Measurements from ENCODE around the gene PFKL.
"Not testable (repeated sequence)": the region's sequence is repeated elsewhere in the genome, so short reads cannot be mapped to it uniquely, and the experiment has no call there.

PFKL gene

DNA sequence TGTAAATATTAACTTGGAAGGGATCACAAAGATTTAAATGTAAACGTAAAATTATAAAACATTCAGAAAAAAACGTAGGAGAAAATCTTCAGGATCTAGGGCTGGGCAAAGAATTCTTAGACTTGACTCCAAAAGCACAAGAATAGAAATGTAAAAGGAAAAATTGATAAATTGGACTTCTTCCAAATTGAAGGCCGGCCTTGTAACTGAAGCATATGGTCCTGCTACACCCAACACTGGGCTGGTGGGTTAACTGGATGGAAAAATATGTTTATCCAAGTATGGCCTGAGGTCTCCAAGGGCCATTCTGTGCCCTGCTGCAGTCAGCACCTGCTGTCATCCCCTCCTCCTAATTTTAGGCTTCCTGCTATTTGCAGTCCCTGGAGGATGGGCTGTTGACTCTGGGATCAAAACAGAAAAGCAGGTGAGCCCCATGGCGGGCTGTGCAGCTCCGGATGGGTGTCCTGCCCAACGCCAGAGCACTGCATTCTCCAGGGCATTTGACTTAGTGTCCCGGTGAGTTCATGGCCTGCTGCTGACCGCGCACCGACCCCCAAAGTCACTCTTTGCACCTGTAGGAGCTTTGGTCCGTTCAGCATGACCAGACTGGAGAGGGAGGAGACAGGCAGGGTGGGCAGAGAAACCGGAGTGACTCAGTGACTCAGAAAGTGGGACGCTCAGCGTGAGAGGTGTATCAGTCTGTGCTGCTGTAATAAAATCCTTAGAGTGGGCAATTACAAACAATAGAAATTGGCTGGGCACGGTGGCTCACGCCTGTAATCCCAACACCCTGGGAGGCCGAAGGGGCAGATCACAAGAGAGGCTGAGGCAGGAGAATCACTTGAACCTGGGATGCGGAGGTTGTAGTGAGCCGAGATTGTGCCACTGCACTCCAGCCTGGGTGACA, 20.2 kb upstream of the PFKL start:
- FAIRE-seq, result no peak

DNA sequence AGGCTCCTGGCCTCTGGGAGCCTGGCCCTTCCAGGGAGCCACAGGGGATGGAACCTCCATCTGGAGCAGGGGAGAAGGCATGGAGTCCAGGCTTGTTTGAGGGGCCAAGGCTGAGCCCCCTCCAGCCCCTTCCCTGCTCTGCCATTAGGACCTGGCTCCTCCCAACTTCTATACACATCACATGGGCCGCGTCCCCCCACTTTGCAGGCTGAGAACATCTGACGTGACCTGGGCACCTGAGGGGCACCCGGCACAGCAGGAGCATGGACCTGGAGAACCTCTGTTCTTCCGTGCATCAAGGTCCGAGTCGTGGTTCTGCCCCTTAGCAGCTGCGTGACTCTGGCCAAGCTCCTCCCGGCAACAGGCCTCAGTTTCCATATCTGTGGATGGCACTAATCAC, 18.1 kb upstream of the PFKL start:
- FAIRE-seq, result no peak

DNA sequence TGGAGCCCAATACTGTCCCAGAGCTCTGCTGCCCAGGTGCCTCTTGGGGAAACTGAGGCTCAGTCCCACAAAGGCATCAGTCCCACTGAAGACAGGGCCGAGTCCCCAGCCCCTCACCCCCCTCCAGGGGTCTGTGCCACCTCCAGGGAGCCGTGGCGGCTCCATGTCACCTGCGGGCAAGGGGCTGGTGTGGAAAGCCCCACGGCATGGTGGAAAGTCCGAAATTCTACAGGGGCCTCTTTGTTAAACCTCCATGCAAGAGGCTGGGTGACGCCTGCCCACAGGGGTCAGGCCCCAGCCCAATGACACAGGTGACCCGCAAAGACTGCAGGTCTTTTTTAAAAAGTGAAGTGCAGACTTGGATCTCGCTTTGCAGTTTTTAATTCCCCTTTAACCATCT, 17.5 kb upstream of the PFKL start:
- FAIRE-seq, result no peak

DNA sequence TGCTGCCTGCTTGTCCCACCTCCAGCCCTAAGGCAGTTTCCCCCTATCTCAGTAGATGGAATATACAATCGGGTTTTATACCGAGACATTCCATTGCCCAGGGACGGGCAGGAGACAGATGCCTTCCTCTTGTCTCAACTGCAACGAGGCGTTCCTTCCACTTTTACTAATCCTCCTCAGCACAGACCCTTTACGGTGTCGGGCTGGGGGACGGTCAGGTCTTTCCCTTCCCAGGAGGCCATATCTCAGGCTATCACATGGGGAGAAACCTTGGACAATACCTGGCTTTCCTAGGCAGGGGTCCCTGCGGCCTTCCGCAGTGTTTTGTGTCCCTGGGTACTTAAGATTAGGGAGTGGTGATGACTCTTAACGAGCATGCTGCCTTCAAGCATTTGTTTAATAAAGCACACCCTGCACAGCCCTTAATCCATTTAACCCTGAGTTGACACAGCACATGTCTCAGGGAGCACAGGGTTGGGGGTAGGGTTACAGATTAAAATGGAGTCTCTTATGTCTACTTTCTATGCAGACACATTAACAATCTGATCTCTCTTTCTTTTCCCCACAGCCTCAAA, 16.6 kb upstream of the PFKL start:
- not testable (repeated sequence) for FAIRE-seq

DNA sequence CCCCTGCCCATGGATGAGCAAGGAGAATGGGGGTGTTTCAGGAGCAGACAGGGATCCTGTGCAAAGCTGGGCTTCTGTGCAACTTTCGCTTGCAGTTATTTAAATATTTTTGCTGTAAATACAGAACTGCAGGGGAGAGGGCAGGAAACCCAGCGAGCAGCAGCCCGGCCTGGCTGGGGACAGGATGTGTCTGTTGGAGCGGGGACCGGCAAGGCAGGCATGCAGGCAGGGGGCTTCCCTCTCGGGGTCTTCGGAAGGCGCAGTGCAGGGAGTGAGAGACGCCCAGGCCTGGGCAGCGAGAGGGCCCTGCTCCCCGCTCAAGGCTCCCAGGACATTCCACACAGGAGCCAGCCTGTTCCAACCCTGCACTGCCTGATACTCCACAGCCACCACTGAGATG, 15.9 kb upstream of the PFKL start:
- FAIRE-seq, result no peak

DNA sequence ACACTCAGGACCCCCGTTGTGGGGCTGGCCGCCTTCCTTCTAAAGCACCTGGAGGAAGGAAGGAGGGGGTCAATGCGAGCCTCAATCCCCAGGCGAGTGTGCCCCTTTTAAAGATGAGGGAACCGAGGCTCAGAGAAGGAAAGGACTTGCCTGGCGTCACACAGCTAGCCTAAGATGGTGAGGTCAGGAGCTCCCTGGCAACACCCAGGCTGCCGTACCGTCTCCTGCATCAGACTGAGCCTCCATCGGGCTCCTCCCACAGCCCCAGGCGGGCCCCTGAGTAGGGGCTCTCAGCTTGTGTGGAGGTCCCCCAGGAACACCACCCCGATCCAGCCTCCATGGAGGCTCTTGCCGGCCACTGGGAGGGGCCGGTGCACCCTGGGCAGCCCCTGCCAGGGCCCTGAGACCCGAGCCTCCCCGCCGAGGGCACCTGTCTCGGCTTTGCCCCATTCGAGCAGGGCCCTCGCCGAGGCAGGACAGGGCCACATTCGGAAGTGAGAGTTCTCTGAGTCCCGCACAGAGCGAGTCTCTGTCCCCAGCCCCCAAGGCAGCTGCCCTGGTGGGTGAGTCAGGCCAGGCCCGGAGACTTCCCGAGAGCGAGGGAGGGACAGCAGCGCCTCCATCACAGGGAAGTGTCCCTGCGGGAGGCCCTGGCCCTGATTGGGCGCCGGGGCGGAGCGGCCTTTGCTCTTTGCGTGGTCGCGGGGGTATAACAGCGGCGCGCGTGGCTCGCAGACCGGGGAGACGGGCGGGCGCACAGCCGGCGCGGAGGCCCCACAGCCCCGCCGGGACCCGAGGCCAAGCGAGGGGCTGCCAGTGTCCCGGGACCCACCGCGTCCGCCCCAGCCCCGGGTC, 14.5 kb upstream of the PFKL start, which contains the start of gene AIRE:
Gene AIRE (plus strand): TSS at position 739 of the 855 bp plus-strand sequence. CDS start 131 bp downstream, outside the sequence.
- FAIRE-seq, result no peak

DNA sequence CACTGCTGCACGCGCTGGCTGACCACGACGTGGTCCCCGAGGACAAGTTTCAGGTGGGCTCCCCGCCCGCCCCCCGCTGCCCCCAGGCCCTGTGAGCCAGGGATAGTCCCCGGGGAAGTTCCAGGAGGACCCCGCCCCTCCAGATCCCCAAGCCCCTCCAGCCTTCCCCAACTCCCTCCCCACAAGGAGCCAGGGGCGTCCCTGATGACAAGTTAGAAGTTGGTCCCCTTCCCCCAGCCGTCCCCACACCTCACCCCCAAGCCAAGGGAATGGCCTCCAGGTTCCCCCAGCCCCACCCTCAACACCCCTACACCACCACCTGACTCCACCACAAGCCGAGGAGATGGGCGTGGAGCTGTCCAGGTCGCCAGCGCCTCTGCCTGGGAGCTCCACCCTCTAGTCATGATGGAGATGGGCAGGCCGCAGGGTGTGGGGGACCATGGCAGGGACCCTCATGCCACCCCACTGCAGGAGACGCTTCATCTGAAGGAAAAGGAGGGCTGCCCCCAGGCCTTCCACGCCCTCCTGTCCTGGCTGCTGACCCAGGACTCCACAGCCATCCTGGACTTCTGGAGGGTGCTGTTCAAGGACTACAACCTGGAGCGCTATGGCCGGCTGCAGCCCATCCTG, 13.7 kb upstream of the PFKL start:
- no peak for FAIRE-seq

DNA sequence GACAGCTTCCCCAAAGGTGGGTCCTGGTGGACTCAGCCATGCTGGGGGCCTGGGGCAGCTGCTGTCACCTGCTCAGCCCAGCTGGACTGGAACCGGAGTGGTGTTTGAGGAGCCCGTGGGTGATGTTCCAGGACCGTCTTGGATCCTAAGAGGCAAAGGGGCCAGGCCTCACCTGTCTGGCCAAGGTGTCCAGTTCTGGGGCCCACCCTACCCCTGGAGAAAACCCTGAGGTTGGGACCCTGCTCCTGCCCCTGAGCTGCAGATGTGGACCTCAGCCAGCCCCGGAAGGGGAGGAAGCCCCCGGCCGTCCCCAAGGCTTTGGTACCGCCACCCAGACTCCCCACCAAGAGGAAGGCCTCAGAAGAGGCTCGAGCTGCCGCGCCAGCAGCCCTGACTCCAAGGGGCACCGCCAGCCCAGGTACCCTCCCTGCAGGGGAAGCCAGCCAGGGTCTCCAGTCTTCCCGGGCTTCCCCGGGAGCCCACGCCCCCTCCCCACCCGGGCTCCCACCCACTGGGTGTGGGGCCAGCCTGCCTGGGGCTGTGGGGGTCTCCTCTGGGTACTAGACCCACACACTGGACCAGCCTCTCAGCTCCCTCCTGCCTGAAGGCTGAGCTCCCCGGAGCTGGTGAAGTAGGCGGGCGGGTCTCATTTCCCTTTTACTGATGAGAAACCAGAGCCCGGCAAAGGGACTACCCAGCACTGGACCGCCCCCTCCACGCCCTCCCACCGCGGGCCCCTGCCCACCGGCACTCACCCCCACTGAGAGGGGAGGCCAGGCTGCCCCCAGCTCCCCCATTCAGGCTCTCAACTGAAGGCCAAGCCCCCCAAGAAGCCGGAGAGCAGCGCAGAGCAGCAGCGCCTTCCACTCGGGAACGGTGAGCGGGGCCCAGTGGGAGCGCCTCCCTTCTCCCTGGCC, 12.9 kb upstream of the PFKL start:
- no peak for FAIRE-seq

DNA sequence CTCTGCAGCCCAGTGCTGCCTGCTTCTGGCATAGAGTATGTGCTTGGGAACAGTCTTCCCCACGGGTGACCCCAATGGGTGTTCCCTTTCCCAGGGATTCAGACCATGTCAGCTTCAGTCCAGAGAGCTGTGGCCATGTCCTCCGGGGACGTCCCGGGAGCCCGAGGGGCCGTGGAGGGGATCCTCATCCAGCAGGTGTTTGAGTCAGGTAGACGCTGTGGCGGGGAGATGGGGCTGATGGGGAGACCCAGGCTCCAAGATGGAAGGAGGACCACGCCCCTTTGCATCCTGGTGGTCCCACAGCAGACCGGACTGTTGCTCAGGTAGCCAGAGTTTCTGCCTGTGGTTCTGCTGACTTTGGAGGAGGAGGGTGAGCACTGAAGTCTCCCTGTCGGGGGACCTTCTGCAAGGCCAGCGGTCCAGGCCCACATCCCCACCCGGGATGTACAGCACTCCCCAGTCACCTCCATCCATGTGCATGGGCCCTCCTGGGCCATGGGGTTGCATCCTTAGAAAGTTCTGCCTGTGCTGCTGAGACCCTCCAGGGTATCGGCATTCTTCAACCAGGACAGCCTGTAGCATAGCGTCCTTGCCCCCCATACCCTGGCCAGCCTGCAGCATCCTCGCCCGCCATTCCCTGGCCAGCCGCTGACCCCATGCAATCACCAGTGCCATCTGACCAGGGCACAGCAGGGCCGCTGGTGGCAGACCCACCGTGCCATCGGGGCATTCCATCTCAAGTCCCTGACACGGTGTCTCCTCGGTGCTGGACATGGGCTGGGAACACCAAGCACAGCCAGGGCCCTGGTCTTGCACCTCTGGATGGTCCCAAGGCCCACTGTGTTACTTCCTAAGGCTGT, 11.4 kb upstream of the PFKL start:
- FAIRE-seq, result no peak

DNA sequence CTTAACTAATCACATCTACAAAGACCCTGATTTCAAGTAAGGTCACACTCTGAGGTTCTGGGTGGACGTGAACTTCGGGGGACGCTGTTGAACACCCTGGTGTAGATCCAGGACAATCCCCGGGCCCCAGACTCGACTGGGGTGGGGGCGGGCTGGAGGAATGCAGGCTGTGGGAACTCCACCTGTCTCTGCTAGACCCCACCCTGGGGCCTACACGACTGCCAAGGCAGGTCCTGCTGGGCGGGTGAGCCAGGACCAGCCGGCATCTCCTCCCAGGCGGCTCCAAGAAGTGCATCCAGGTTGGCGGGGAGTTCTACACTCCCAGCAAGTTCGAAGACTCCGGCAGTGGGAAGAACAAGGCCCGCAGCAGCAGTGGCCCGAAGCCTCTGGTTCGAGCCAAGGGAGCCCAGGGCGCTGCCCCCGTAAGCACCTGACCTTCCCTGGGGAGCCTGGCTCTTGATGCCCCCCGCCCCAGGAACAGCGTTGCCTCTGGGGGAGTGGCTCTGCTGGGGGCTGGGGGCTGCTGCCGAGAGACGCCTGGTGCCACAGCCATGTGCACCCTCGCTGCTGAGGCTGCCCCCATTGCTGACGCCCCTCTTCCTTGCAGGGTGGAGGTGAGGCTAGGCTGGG, 10.4 kb upstream of the PFKL start:
- no peak for FAIRE-seq

DNA sequence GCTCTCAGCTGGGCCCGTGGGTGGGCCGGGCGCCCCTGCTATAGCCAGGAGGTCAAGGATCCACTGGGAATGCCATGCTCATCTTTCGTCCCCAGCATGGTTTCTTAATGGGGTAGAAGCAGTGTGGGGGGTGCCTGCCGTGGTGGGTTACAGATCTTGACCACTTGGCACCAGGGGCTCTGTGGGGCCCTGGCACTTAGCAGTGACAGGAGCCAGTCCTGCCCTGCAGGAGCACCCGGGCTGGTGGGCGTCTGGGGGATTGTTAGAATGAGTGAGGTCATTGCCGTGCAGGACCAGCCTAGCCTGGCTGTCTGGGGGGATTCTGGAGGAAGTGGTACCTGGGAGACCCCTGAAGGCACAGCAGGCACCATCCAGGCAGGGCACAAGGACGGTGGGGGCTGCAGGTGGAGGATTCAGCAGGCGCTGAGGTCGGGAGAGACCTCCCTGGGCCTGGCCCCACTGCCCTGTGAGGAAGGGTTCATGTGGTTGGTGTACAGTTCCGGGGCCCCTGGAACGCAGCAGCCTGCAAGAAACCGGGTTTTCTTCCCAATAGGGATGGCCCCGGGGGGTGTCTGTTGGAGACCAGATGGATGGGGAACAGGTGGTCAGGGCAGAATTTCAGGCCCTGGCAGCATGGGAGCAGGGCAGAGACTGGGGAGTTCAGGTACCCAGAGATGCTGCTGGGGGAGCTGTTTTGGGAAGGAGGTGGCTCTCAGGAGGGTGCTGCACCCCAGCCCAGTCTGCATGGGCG, 9.4 kb upstream of the PFKL start:
- FAIRE-seq, result no peak

DNA sequence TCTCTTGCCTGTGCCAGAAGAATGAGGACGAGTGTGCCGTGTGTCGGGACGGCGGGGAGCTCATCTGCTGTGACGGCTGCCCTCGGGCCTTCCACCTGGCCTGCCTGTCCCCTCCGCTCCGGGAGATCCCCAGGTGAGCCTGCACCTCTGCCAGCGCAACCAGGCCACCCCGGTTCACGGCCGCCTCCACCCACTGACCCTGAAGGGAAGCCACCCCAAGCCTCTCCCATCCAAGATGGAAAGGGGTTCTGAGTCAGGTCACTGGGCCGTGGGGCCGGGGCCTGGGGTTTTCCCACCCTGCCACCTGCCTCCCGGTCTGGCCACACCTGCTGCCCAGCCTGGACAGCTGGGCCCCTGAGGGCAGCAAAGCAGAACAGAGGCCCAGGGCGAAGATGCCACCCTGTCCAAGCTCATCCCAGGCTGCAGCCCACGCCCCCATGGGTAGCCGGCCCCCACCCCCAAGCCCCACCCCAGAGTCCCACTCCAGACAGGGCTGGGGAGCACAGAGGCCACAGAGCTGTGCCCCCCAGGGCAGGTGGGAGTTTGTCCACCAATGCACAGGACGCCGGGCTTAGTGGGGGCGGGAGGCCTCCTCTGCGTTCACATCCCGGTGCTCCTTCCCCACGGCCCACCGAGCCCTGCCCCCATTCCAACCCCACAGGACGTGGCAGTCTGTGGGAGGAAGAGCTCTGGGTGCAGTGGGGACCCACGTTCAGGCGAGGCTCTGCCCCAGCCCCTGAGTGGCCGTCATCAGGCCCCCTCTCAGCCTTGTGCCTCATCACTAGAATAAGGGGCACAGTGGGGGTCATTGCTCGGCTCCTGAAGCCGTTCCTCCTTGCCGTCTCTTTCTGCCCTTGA, 8.5 kb upstream of the PFKL start:
- FAIRE-seq, result no peak

DNA sequence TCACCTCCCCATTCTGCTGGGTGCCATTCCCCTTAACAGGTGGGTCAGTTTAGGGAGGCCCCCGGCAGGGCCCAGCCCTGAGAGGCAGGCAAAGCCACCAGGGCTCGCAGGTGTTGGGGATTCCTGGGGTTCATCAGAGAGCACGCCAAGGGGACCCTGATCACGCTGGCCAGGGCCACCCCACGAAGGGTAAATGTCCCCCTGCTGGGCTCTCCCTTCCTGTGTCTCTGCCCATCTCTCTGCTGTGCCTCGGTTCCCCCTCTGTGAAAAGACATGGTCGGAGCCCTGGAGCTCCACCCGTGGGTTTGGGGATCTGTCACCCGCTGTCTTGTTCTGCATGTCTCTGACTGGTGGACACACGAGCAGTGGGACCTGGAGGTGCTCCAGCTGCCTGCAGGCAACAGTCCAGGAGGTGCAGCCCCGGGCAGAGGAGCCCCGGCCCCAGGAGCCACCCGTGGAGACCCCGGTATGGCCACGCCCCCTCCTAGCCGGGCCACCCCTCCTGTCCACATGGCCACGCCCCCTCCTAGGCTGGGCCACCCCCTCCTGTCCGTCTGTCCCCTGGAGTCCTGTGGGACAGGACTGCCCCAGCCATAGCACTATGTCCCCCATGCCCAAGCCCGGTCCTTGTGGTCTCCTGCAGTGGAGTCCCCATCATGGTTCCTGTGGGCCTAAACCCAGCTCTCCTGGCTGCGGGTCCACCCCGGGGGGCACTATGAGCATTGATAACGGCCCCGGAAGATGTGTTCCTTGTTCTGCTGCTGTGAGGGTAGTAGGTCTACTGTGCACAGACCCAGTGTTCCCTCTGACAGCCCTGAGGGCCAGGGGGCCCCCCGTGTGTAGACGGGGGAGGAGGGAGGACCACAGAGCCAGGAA, 7.7 kb upstream of the PFKL start:
- no peak for FAIRE-seq

DNA sequence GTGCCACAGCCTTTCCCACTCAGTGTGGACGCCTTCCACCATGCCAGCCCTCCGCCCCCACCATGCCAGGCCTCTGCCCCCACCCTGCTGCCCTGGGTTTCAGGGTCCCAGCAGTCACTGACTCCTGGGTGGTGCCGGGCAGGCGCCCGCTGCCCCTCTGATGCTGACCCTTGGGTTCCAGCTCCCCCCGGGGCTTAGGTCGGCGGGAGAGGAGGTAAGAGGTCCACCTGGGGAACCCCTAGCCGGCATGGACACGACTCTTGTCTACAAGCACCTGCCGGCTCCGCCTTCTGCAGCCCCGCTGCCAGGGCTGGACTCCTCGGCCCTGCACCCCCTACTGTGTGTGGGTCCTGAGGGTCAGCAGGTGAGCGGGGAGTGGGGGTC, 7.0 kb upstream of the PFKL start:
- FAIRE-seq, result no peak

DNA sequence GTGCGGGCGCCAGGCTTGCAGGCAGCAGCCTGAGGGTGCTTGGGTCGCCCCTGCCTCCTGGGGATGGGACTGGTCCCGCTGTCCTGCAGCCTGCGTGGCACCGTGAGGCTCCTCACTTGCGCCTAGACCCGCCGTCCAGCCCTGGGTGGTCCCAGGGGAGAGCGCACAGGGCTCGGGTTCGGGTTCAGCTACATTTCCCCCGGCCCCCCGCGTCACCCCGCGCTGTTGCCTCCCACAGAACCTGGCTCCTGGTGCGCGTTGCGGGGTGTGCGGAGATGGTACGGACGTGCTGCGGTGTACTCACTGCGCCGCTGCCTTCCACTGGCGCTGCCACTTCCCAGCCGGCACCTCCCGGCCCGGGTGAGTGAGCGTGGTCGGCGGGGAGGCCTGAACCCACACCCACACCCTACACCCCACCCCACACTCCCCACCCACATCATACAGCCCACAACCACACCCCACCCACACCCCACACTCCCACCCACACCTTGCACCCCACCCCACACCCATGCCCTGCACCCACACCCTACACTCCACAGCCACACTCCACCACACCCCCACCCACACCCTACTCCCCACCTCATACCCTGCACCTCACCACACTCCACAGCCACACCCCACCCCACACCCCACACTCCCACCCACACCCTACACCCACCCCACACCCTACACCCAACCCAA, 6.2 kb upstream of the PFKL start:
- no peak for FAIRE-seq

DNA sequence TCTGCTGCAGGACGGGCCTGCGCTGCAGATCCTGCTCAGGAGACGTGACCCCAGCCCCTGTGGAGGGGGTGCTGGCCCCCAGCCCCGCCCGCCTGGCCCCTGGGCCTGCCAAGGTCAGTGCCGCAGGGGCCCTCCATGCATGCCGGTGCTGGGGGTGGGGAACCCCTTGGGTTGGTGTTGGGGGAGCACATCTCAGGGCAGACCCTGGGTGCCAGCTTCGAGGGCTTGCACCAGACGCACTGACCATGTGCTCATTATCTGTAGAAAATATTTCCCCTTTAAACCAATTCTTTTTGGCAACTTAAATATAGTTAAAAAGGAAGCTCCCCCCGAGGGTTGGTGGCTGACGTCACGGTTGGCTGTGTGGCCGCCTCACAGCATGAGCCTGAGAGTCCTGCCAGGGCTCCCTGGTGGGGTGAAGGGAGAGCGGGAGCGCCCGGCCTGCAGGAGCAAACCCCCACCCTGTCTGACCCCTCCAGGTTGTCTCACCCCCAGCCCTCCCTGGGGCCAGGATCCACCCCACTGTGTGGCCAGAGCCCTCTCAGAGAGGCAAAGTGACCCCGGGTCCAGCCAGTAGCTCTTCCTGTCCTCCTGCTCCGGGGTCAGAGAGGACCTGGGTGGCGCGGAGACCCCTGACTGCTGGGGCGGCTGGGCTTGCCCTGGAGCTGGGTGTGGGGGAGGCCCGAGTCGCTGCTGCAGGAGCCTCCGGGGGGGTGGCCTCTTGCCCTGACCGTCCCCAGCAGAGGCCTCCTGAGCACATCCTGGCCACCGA, 5.3 kb upstream of the PFKL start:
- FAIRE-seq, result no peak
